Middle frontal gyrus (tissue), 1 donor: Measurements from ENCODE around the gene CKMT1A.

ENCODE experiments used
- DNase-seq: peaks from one replicate; pipeline ENCODE4 v3.0.0-alpha.2; 2015; ENCODE audit warnings: low spot score; ENCODE audit errors: extremely low spot score

The CKMT1A gene

GRCh38 chr15:43748376-43748775 is 54.7 kb downstream of the CKMT1A start:
- no peak for DNase-seq
